GM23338 (cell line): Measurements from ENCODE around the gene ZSCAN23. TPM values are rescaled to one million over a fixed set of nuclear protein-coding genes. Genes with fewer than 3 reads are reported as not detected.
"Not testable (repeated sequence)": the region's sequence is repeated elsewhere in the genome, so short reads cannot be mapped to it uniquely, and the experiment has no call there.

Experiments
- ATAC-seq: fragments of 200-7000 bp; cut with Tn5 transposase; 3 replicates; pipeline ENCODE4 v1.9.1; 2020
- DNase-seq: peaks from one replicate; pipeline ENCODE4 v3.0.0-alpha.2; 2015; ENCODE audit warnings: low spot score
- H2AFZ ChIP-seq: fragments of 200-600 bp; sonication (generic); 2 replicates; pipeline ENCODE4 v1.8.0; 2016; ENCODE audit warnings: antibody characterized with exemption, mild to moderate bottlenecking, moderate library complexity
- H3F3A ChIP-seq: fragments of 200-600 bp; sonication (generic); replicated peaks from 2 replicates; pipeline ENCODE4 v1.8.0; 2017; ENCODE audit warnings: antibody characterized with exemption, mixed run types, low read depth
- H3K27ac ChIP-seq: fragments of 200-600 bp; sonication (generic); 2 replicates; pipeline ENCODE4 v1.6.1; 2016; ENCODE audit warnings: low read depth
- H3K27me3 ChIP-seq: fragments of 200-600 bp; sonication (generic); 2 replicates; pipeline ENCODE4 v1.8.0; 2016; ENCODE audit warnings: mild to moderate bottlenecking, mixed run types, moderate library complexity; ENCODE audit not compliant: insufficient read depth
- H3K36me3 ChIP-seq: fragments of 200-600 bp; sonication (generic); 2 replicates; pipeline ENCODE4 v1.8.0; 2016; ENCODE audit warnings: mild to moderate bottlenecking; ENCODE audit not compliant: insufficient read depth
- H3K4me1 ChIP-seq: fragments of 200-600 bp; sonication (generic); 2 replicates; pipeline ENCODE4 v1.8.0; 2016; ENCODE audit warnings: mild to moderate bottlenecking, moderate library complexity; ENCODE audit not compliant: insufficient read depth
- H3K4me2 ChIP-seq: fragments of 200-600 bp; sonication (generic); 2 replicates; pipeline ENCODE4 v1.7.1; 2017; ENCODE audit warnings: mixed run types
- H3K4me3 ChIP-seq: fragments of 200-600 bp; sonication (generic); 2 replicates; pipeline ENCODE4 v1.6.1; 2016; ENCODE audit warnings: mixed run types
- H3K79me2 ChIP-seq: fragments of 200-600 bp; sonication (generic); replicated peaks from 2 replicates; pipeline ENCODE4 v1.8.0; 2017; ENCODE audit warnings: mild to moderate bottlenecking; ENCODE audit not compliant: insufficient read depth
- H3K9me2 ChIP-seq: fragments of 200-600 bp; sonication (generic); 2 replicates; pipeline ENCODE4 v1.8.0; 2017; ENCODE audit not compliant: insufficient read depth
- H4K20me1 ChIP-seq: fragments of 200-600 bp; sonication (generic); replicated peaks from 2 replicates; pipeline ENCODE4 v1.8.0; 2017; ENCODE audit warnings: mild to moderate bottlenecking; ENCODE audit not compliant: insufficient read depth
- H3K27ac Mint-ChIP-seq: 2 replicates; pipeline ENCODE4 v1.8.0; 2020; ENCODE audit warnings: inconsistent platforms, mild to moderate bottlenecking, moderate library complexity, mixed read lengths
- H3K27me3 Mint-ChIP-seq: 3 replicates; pipeline ENCODE4 v1.8.0; 2022; ENCODE audit warnings: low read depth, mild to moderate bottlenecking, moderate library complexity, mixed read lengths, inconsistent platforms; ENCODE audit not compliant: insufficient read depth, poor library complexity
- H3K36me3 Mint-ChIP-seq: 3 replicates; pipeline ENCODE4 v1.8.0; 2021; ENCODE audit warnings: low read depth, mild to moderate bottlenecking, inconsistent platforms, moderate library complexity, mixed read lengths
- H3K4me1 Mint-ChIP-seq: 3 replicates; pipeline ENCODE4 v1.8.0; 2020; ENCODE audit warnings: mild to moderate bottlenecking, inconsistent platforms, mixed read lengths
- H3K4me3 Mint-ChIP-seq: 3 replicates; pipeline ENCODE4 v1.8.0; 2021; ENCODE audit warnings: moderate library complexity, mild to moderate bottlenecking, inconsistent platforms, mixed read lengths
- H3K9me3 Mint-ChIP-seq: 3 replicates; pipeline ENCODE4 v1.8.0; 2020; ENCODE audit warnings: moderate library complexity, mild to moderate bottlenecking, inconsistent platforms, mixed read lengths
- CTCF ChIP-seq, 2 experiments: fragments of 200-600 bp in 1 of 2; sonication (generic) in 1 of 2; conservative IDR thresholded peaks; 2 replicates each; pipeline versions ENCODE4 v1.5.1 to v1.6.1; 2016 to 2017; ENCODE audit warnings: antibody characterized with exemption in 2 of 2, low read depth in 2 of 2, mild to moderate bottlenecking in 2 of 2, moderate library complexity in 1 of 2
- EZH2phosphoT487 ChIP-seq: fragments of 200-600 bp; sonication (generic); IDR thresholded peaks from one replicate; pipeline ENCODE4 v1.8.1; 2018; ENCODE audit warnings: antibody characterized with exemption; ENCODE audit not compliant: unreplicated experiment
- JUNB ChIP-seq: IDR thresholded peaks from one replicate; pipeline ENCODE4 v1.6.1; 2016; ENCODE audit warnings: antibody characterized with exemption; ENCODE audit not compliant: unreplicated experiment
- NANOG ChIP-seq: IDR thresholded peaks from 2 replicates; pipeline ENCODE4 v1.6.1; 2016; ENCODE audit warnings: antibody characterized with exemption, borderline replicate concordance
- POLR2AphosphoS5 ChIP-seq: IDR thresholded peaks from 2 replicates; pipeline ENCODE4 v1.6.1; 2016; ENCODE audit warnings: antibody characterized with exemption, low read depth
- STAT1 ChIP-seq: IDR thresholded peaks from one replicate; pipeline ENCODE4 v1.6.1; 2016; ENCODE audit warnings: antibody characterized with exemption; ENCODE audit not compliant: unreplicated experiment
- ZNF331 ChIP-seq: fragments of 250-450 bp; sonication (Bioruptor Pico); IDR thresholded peaks from 2 replicates; pipeline ENCODE4 v1.5.0; 2020; ENCODE audit warnings: low read depth, mild to moderate bottlenecking, moderate library complexity
- ZNF462 ChIP-seq: fragments of 250-450 bp; sonication (Bioruptor Pico); IDR thresholded peaks from 2 replicates; pipeline ENCODE4 v1.5.0; 2020; ENCODE audit warnings: mild to moderate bottlenecking, moderate library complexity
- polyA plus RNA-seq: library from polyadenylated mRNA; unstranded; fragments of >200 nt; fragmentation: Nextera tagmentation; extraction: Ambion mirVana; gene quantifications from 2 replicates; pipeline ENCODE4 v1.2.1, GENCODE V29; 2016
- total RNA-seq: library from RNA; depleted of rRNA; stranded (reverse); fragments of >200 nt; shearing (Covaris generic); gene quantifications from 2 replicates; pipeline ENCODE4 v1.2.3, GENCODE V29; 2014

The ZSCAN23 gene
- total and polyA plus RNA-seq, 2 experiments from 2014 or later = 1.9 to 7.8 TPM

GRCh38 chr6:28449056-28449455 lies 5.8 kb upstream of the ZSCAN23 start (continued):
- no peak for TF ChIP-seq ZNF331 (CRISPR knock-in tag)
- TF ChIP-seq JUNB = no peak
- no peak for TF ChIP-seq STAT1

- H3K4me1 ChIP-seq, H3K4me1 Mint-ChIP-seq, DNase-seq, H3K79me2 ChIP-seq, H3K9me3 Mint-ChIP-seq, H3K27me3 ChIP-seq, H3K9me2 ChIP-seq, H3K27ac Mint-ChIP-seq, H4K20me1 ChIP-seq, ATAC-seq, H3K36me3 Mint-ChIP-seq, H3K27ac ChIP-seq, H3F3A ChIP-seq, H3K27me3 Mint-ChIP-seq, H3K36me3 ChIP-seq: not testable (repeated sequence)
- Histone ChIP-seq H3K4me3 (peak overlapping the region; percentile 70), H3K4me2 (peak overlapping the region; percentile 81), H2AFZ (peak overlapping the region; percentile 100)
- H3K4me3 Mint-ChIP-seq = peak overlapping the region; percentile 95
These were observed 4.2 kb upstream of the ZSCAN23 start for GRCh38 chr6:28447512-28447906.

- Mint-ChIP-seq H3K27me3 (peaks cover 9% of the 10 kb centered on the region), H3K36me3 (no peaks in the 10 kb centered on the region; the same call in 2 of the 3 replicates), H3K9me3 (peaks cover 9% of the 10 kb centered on the region; the same call in 2 of the 3 replicates), H3K4me3 (peak overlapping the region; percentile 95), H3K4me1 (peaks cover 10% of the 10 kb centered on the region), H3K27ac (peak overlapping the region; percentile 91)
- TF ChIP-seq ZNF462 (CRISPR knock-in tag) = no peak
- no peak for TF ChIP-seq EZH2phosphoT487
- no peak for TF ChIP-seq CTCF (conservative IDR thresholded peaks at IDR 0.05; ENCODE audit: low read depth in 2 of 2)
- TF ChIP-seq ZNF331 (CRISPR knock-in tag) = no peak
- peak; percentile 56 for TF ChIP-seq POLR2AphosphoS5
- no peak for TF ChIP-seq NANOG
- Histone ChIP-seq H3K27ac (no peak overlapping the region), H3K4me1 (0 out of 2 replicates have a peak, but pooled peaks cover 3% of the 10 kb centered on the region), H3K36me3 (no peaks in the 10 kb centered on the region), H3K27me3 (no peaks in the 10 kb centered on the region), H3K9me2 (no peaks in the 10 kb centered on the region; the same call in 1 of the 2 replicates), H2AFZ (peak overlapping the region; percentile 100), H3K79me2 (no peaks in the 10 kb centered on the region), H3F3A (no peaks in the 10 kb centered on the region), H3K4me2 (peak overlapping the region; percentile 81), H3K4me3 (peak overlapping the region; percentile 70), H4K20me1 (no peaks in the 10 kb centered on the region)
- peak; percentile 57 for ATAC-seq
- DNase-seq = peak; percentile 68
These were observed 3.7 kb upstream of the ZSCAN23 start for GRCh38 chr6:28446818-28447511.
